ENCODE results near the gene COASY.
"Not testable (repeated sequence)": the region's sequence is repeated elsewhere in the genome, so short reads cannot be mapped to it uniquely, and the experiment has no call there.

The COASY gene

GRCh38 chr17:42608305-42609181 lies 46.6 kb downstream of the COASY start:
- Mint-ChIP-seq H3K36me3 (ENCODE audit: insufficient read depth) (peaks cover 50% of the 10 kb centered on the region), H3K4me1 (ENCODE audit: low read depth in 2 of 2) (peaks cover 32 to 49% of the 10 kb centered on the region in 2 donors), H3K4me3 (peak overlapping the region; percentile 98 to 99), H3K27ac (peak overlapping the region; percentile 97), H3K9me3 (no peaks in the 10 kb centered on the region), H3K27me3 (no peaks in the 10 kb centered on the region)
- peak; percentile 62 for ATAC-seq (replicated peaks)
- DNase-seq, result peak in 1 of 3 experiments; percentile 6

- peaks cover 43% of the 10 kb centered on the region for H3K36me3 Mint-ChIP-seq (ENCODE audit: insufficient read depth)
Measured at GRCh38 chr17:42609182-42609813, 47.4 kb downstream of the COASY start, which contains the start of the genes RETREG3 and TUBG1. RETREG3 (minus strand) TSS chr17:42609374; CDS start chr17:42609324, 50 bp downstream. TUBG1 (plus strand) TSS chr17:42609683; CDS start chr17:42609738, 55 bp downstream.

GRCh38 chr17:42609814-42610801 lies 48.2 kb downstream of the COASY start:
- peaks cover 24 to 35% of the 10 kb centered on the region in 2 donors for H3K4me1 Mint-ChIP-seq (ENCODE audit: low read depth in 2 of 2)
- H3K27me3 Mint-ChIP-seq; ATAC-seq (replicated peaks); H3K9me3 Mint-ChIP-seq: not testable (repeated sequence)
- H3K36me3 Mint-ChIP-seq (ENCODE audit: insufficient read depth), result peaks cover 45% of the 10 kb centered on the region
- peak in 1 of 3 experiments; percentile 2 for DNase-seq
- H3K4me3 Mint-ChIP-seq, result peak overlapping the region; percentile 98 to 99
- peak overlapping the region; percentile 97 for H3K27ac Mint-ChIP-seq

More at GRCh38 chr17:42609182-42609813, 47.4 kb downstream of the COASY start, which contains the start of the genes RETREG3 and TUBG1:
- Mint-ChIP-seq H3K4me3 (peak within 1 kb of the TSS; percentile 98 to 99), H3K27me3 (no peaks in the 10 kb centered on the region), H3K27ac (peak within 1 kb of the TSS; percentile 97), H3K9me3 (no peaks in the 10 kb centered on the region), H3K4me1 (ENCODE audit: low read depth in 2 of 2) (peaks cover 29 to 41% of the 10 kb centered on the region in 2 donors)
- ATAC-seq (replicated peaks), result peak; percentile 89
- DNase-seq, result peak; percentile 97 to 99 (median 98)

GRCh38 chr17:42612013-42612412 lies 50.1 kb downstream of the COASY start:
- H3K4me3 Mint-ChIP-seq, result no peak overlapping the region
- no peak overlapping the region for H3K27ac Mint-ChIP-seq
- H3K4me1 Mint-ChIP-seq (ENCODE audit: low read depth in 2 of 2), result peaks cover 9 to 16% of the 10 kb centered on the region in 2 donors
- H3K27me3 Mint-ChIP-seq, result no peaks in the 10 kb centered on the region
- no peaks in the 10 kb centered on the region for H3K9me3 Mint-ChIP-seq
- no peak for DNase-seq
- peaks cover 33% of the 10 kb centered on the region for H3K36me3 Mint-ChIP-seq (ENCODE audit: insufficient read depth)
- no peak for ATAC-seq (replicated peaks)

GRCh38 chr17:42613699-42614295 lies 51.8 kb downstream of the COASY start:
- Mint-ChIP-seq H3K27ac (no peak overlapping the region), H3K4me1 (ENCODE audit: low read depth in 2 of 2) (peaks cover 6 to 7% of the 10 kb centered on the region in 2 donors), H3K9me3 (no peaks in the 10 kb centered on the region), H3K27me3 (no peaks in the 10 kb centered on the region), H3K4me3 (no peak overlapping the region), H3K36me3 (ENCODE audit: insufficient read depth) (peaks cover 28% of the 10 kb centered on the region)
- ATAC-seq (replicated peaks) (no peak), DNase-seq (no peak)
